NCI-H2107 treated with DMSO at 0.1 percent for 48 hours (cell line): Measurements from ENCODE around the gene IL20RA.

Experiments used
- DNase-seq: peaks from one replicate; lab custom pipeline; 2025; ENCODE audit not compliant: unreplicated experiment; lab: John Stamatoyannopoulos, UW

Gene IL20RA

GRCh38 chr6:137011406-137011805 lies 33.4 kb downstream of the IL20RA start:
- no peak for DNase-seq

GRCh38 chr6:137010128-137010718 lies 34.5 kb downstream of the IL20RA start:
- DNase-seq = no peak

GRCh38 chr6:137008204-137008603 lies 36.6 kb downstream of the IL20RA start:
- DNase-seq = no peak

GRCh38 chr6:137006056-137006455 lies 38.7 kb downstream of the IL20RA start:
- no peak for DNase-seq

GRCh38 chr6:137005073-137005472 lies 39.7 kb downstream of the IL20RA start:
- DNase-seq = no peak

GRCh38 chr6:137002505-137002904 lies 42.3 kb downstream of the IL20RA start:
- DNase-seq = no peak

GRCh38 chr6:137001977-137002302 lies 42.8 kb downstream of the IL20RA start:
- DNase-seq = no peak

GRCh38 chr6:137001299-137001976 lies 43.3 kb downstream of the IL20RA start:
- DNase-seq = peak; percentile 10

GRCh38 chr6:137000825-137001224 lies 43.9 kb downstream of the IL20RA start:
- DNase-seq = no peak

- no peak for DNase-seq
Observed at GRCh38 chr6:136995521-136995920, 49.2 kb downstream of the IL20RA start.

GRCh38 chr6:136994782-136995181 lies 50.0 kb downstream of the IL20RA start:
- DNase-seq = no peak

- DNase-seq = no peak
Observed at GRCh38 chr6:136992113-136992512, 52.7 kb downstream of the IL20RA start.

- no peak for DNase-seq
Observed at GRCh38 chr6:136991646-136992045, 53.1 kb downstream of the IL20RA start.

GRCh38 chr6:136990754-136991153 lies 54.0 kb downstream of the IL20RA start:
- DNase-seq = no peak

- DNase-seq = no peak
Observed at GRCh38 chr6:136990242-136990578, 54.6 kb downstream of the IL20RA start.

GRCh38 chr6:136989571-136990241 lies 55.1 kb downstream of the IL20RA start:
- DNase-seq = no peak

GRCh38 chr6:136987526-136987925 lies 57.2 kb downstream of the IL20RA start:
- DNase-seq = no peak

GRCh38 chr6:136985502-136985901 lies 59.3 kb downstream of the IL20RA start:
- no peak for DNase-seq

- DNase-seq = no peak
Observed at GRCh38 chr6:136984578-136984977, 60.2 kb downstream of the IL20RA start.

- no peak for DNase-seq
Observed at GRCh38 chr6:136983687-136984086, 61.1 kb downstream of the IL20RA start.

GRCh38 chr6:136982928-136983327 lies 61.8 kb downstream of the IL20RA start:
- no peak for DNase-seq

GRCh38 chr6:136980070-136980469 lies 64.7 kb downstream of the IL20RA start:
- no peak for DNase-seq

GRCh38 chr6:136979206-136979605 lies 65.6 kb downstream of the IL20RA start:
- DNase-seq = no peak
